ENCODE data around the gene SPSB1.

GRCh38 chr1:9319789-9320519, 27.3 kb downstream of the SPSB1 start:
- no peak for TF ChIP-seq CTCF (conservative IDR thresholded peaks at IDR 0.05 in 1 of 2, IDR thresholded peaks at IDR 0.05 in 1 of 2; ENCODE audit: extremely low read depth in 1 of 2, insufficient read depth in 1 of 2, low read depth in 1 of 2, low read length in 2 of 2)
- TF ChIP-seq EZH2 (IDR thresholded peaks at IDR 0.05; ENCODE audit: borderline replicate concordance, low read length), result no peak

Measured in mammary epithelial cell (primary cell).